OCI-LY3 (cell line): ENCODE data around the gene PIBF1.

Source experiments
- CTCF ChIP-seq: fragments of 200-600, 300-600 bp; sonication (generic); IDR thresholded peaks from 2 replicates; pipeline ENCODE4 v1.5.1; 2014; ENCODE audit warnings: antibody characterized with exemption, low read length, low read depth
- EZH2phosphoT487 ChIP-seq: fragments of 200-600 bp; shearing (Covaris generic); IDR thresholded peaks from 2 replicates; pipeline ENCODE4 v1.6.1; 2018; ENCODE audit warnings: antibody characterized with exemption, mixed run types, low read depth

DNA sequence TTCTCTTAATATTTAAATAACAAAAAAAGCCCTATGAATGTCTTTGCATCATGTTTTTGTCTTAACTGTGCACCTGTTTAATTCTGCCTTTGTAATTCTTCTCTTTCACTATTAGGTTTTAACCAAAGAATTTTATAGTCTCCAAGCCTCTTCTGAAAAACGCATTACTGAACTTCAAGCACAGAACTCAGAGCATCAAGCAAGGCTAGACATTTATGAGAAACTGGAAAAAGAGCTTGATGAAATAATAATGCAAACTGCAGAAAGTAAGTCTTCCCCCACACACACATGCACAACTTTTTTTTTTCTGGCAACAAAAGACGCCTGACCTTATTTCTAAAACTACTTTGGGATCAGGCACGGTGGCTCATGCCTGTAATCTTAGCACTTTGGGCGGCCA is 126.5 kb downstream of the PIBF1 start:
- TF ChIP-seq CTCF (no peak), EZH2phosphoT487 (no peak)
